NCI-H2196 (cell line): ENCODE results near the gene SLC7A8.

ENCODE experiments used
- DNase-seq: peaks from one replicate; lab custom pipeline; 2025; ENCODE audit not compliant: unreplicated experiment; lab: John Stamatoyannopoulos, UW

Gene SLC7A8

GRCh38 chr14:23183158-23183470, 346 bp downstream of the SLC7A8 start:
- DNase-seq = no peak

GRCh38 chr14:23182372-23183157, 895 bp downstream of the SLC7A8 start:
- peak; percentile 43 for DNase-seq

DNA sequence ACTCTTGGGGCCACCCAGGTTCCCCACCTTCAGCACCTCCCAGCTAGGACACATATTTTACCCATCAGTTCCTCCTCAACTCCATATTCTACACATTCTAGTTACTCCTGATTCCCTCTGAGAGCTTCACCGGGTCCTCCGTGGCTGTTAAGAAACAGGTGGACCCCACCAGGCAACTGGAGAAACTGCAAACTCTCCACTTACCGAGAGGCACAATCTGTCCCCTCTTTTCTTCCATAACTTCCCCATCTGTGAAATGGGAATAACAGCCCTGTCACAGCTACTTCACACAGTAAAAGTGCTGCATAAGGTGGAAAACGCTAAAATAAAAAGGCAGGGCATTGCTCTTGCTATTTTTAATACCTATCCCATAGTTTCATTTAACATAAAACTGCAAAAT, 1.5 kb downstream of the SLC7A8 start:
- DNase-seq = no peak

- no peak for DNase-seq
Observed at GRCh38 chr14:23181453-23181852, 2.0 kb downstream of the SLC7A8 start.

DNA sequence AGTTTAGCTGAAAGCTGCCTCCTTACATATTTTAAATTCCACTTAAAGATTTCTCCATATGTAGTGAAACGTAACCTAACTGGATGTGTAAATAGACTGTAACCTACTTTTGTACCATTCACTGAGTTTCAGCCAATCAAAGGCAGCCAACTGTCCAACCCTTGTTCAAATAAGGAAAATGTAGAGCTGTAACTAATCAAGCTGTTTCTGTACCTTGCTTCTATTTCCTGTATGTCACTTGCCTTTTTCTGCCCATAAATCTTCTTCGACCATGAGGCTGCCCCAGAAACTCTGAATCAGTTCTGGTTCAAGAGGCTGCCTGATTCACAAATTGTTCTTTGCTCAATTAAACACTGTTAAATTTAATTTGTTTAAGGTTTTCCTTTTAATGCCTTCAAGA, 6.3 kb downstream of the SLC7A8 start:
- DNase-seq = no peak

- peak; percentile 36 for DNase-seq
Observed at GRCh38 chr14:23175823-23176222, 7.6 kb downstream of the SLC7A8 start.

GRCh38 chr14:23174296-23175184, 8.9 kb downstream of the SLC7A8 start:
- DNase-seq = no peak

DNA sequence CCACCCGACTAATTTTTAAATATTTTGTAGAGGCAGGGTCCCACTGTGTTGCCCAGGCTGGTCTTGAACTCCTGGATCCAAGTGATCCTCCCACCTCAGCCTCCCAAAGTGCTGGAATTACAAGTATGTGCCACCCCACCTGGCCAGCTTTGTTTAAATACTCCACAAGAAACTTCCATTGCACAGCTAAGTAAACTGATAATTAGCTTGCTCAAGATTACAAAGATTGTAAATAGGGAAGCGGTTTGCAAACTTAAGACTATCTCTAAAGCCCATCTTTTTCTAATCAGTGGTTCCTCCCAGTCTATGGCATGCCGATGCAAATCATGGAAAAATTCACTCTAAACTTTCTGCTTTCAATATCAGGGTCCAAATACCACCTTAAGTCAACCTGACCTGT, 9.7 kb downstream of the SLC7A8 start:
- no peak for DNase-seq

- no peak for DNase-seq
Observed at GRCh38 chr14:23173031-23173430, 10.4 kb downstream of the SLC7A8 start.

DNA sequence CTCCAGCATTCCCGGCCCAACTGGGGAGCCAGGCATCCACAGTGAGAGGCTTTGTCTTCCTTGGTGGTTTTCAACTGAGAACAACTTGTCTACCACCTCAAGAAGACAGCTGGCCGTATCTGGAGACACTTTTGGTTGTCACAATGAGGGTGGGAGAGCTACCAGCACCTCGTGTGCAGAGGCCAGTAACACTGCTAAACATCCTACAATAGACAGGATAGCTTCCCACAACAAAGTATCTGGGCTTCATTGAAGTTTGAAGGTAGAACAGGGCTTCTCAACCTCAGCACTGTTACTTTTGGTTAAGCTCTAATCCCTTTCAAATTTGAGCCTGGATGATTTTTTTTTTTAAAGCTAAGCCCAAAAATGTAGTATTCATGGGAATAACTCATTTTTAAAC, 10.9 kb downstream of the SLC7A8 start:
- DNase-seq = no peak

DNA sequence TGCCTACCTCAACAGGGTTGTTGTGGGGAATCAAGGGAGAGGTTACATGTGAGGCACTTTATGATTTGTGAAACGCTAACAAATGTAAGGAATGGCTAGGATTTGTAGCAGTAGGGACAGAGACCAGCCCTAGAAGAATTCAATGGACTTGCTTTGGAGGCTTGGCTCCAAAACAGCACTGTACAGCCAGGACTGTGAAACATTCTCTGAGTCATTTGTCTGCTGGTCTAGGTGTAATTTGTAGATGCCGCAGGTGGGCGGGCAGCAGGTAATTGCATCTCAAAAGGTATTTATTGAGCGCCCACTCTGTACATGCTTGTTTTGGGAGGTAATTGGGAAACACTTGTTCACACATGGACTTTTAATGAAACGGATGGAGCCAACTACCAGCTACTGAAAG, 11.4 kb downstream of the SLC7A8 start:
- DNase-seq = no peak

- no peak for DNase-seq
Observed at GRCh38 chr14:23171222-23171975, 12.1 kb downstream of the SLC7A8 start.

- DNase-seq = no peak
Observed at GRCh38 chr14:23169622-23170021, 13.8 kb downstream of the SLC7A8 start.

DNA sequence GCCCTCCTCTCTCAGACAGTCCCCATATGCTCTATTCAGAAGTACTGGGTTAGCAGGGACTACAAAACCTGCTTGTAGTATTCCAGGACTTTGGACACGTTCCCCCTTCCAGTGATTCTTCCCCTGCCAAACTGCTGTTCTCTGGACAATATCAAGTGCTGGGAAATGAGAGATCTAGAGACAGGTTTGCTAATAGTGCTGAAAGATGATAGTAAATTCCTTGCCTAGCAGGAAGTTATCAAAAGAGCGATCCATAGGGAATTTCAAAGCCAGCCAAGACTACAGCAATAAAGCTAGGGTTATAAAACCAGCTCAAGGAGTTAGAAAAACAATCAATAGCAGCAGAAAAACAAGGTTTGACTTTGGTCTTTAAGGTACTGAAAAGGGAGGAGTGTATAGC, 15.2 kb downstream of the SLC7A8 start:
- DNase-seq = no peak

DNA sequence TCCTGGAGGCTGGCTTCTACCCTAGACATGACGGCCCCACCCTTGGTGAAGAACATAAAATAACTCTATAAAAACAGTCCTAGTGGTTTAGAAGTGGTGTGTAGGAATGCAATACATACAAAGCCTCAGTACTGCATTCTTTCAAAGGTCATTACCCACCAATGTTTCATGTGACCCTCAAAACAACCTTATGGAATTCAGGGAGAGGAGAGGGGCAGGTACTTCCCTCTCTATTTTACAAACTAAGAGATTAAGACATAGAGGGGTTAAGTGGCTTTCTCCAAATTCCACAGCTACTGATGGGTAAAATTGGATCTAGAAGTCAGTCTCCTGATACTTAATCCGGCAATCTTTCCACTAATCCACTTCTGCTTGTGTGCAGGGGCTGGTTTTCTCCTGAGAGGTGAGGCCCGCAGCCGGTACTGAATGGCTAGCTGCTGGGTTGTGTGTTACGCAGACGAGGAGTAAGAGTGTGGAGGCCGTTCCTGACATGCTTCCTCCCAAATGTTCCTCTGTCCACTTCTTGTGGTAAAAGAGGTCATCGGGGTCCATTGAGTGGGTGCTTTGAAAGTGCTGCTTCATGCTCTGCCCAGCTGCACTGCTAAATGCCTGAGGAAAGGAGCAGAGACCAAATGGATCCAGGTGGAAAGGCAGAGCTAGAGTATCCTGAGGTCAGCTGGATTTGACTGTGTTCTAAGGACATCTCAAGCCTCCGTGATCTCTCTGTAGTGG, 16.2 kb downstream of the SLC7A8 start:
- no peak for DNase-seq

GRCh38 chr14:23164949-23165348, 18.5 kb downstream of the SLC7A8 start:
- DNase-seq = no peak

GRCh38 chr14:23164250-23164649, 19.2 kb downstream of the SLC7A8 start:
- DNase-seq = no peak

DNA sequence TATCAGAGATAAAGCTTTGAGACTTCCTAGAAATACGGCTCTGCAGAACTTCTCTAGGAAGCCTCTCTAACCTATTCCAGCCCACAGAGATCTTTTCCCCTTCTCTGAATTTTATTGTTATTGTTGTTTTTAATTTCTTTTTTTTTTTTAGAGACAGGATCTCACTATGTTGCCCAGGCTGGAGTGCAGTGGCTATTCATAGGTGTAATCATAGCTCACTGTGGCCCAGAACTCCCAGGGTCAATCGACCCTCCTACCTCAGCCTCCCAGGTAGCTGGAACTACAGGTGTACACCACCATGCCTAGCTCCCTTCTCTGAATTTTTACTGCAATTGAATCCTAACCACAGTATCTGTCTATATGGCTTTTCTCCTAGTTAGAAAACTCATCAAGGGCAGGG, 19.6 kb downstream of the SLC7A8 start:
- DNase-seq = no peak

DNA sequence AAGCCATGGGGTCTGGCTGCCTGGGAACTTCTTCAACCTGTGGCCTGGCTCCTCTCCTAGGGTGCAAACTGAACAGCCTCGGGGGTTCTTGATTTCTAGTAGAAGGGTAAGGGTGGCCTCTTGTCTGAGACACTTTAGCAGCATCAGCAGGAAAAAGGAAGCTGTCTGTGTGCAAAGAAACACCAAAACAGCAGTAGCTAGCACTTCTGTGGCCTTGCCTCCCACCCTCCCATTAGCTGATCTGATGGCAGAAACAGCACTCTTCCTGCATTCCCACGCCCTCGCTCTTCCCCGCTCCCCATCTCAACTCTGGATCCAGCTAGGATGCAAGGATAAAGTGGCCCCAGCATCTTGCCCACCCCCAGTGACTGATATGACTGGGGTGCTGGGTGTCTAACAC, 20.7 kb downstream of the SLC7A8 start:
- DNase-seq = no peak

GRCh38 chr14:23162005-23162404, 21.5 kb downstream of the SLC7A8 start:
- no peak for DNase-seq

DNA sequence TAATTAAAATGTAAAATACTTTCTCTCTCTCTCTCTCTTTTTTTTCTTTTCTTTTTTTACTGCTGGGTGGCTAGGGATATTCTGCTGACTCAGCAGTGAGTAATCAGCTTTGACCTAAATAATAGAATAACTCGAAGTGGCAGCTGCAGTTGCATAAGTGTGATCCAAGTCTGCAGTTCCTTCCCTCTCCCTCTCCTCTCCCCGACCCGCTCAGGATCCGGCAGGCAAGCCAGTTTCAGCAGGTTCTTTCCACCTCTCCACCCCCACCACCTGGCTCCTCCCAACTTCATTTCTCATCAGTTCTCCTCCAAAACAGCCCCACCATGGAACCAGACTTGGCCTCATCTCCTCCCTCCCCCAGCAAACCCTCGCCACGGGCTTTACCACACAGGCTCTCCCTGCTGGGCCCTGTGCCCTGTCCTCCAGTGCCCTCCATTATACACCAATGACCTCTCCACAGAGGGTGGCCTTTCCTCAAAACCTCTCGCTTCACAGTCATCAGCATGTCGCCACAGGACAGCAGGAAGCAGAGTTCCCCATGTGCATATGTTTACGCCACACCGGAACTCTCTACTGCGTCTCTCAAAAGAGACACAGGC, 22.4 kb downstream of the SLC7A8 start:
- DNase-seq = peak; percentile 62
